Stimulated activated CD8-positive, alpha-beta memory T cell treated with anti-CD3 and anti-CD28 coated beads, Interleukin-2, amount 100 ng/mL, for 1 hour (primary cell): ENCODE data around the gene SARS1.
A peak's percentile ranks its signal among the peaks of the same experiment; 100 is the strongest.

Experiments
- DNase-seq, 2 donors: peaks; one replicate each; pipeline ENCODE4 v3.0.0-alpha.2; 2020; ENCODE audit warnings: low read depth in 2 of 2

The SARS1 gene

GRCh38 chr1:109225711-109226445 is 12.2 kb downstream of the SARS1 start:
- no peak for DNase-seq

- DNase-seq = no peak
Measured at GRCh38 chr1:109228167-109228566, 14.4 kb downstream of the SARS1 start.

GRCh38 chr1:109229531-109230127 is 15.9 kb downstream of the SARS1 start:
- no peak for DNase-seq

DNA sequence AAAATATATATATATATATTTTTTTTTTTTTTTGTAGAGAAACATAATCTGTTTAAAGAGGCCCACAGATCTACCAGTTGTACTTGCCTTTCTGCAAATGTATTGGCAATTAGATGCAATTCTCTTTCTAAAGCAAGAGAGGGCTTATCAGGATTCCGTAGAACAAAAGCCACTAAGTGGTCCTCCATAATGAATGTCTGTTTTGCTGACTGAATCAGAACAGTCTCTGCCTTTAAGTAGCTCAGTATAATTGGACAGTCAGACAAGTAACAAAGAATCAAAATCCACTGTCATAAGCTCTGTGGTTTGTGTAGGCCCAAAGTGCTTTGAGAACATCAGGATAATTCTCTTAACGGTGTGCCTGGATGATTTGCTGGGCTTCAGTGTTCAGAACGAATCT is 17.3 kb downstream of the SARS1 start:
- DNase-seq = no peak

DNA sequence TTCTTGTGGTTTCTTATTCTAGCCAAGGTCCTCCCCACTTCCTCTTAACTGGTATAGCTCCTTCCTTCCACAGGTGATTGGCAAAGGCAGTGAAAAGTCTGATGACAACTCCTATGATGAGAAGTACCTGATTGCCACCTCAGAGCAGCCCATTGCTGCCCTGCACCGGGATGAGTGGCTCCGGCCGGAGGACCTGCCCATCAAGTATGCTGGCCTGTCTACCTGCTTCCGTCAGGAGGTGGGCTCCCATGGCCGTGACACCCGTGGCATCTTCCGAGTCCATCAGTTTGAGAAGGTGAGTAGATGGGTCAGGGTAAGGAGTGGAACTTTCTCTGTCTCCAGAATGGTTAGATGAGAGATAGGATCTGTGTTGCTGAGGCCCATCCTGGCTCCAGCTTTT is 21.4 kb downstream of the SARS1 start:
- no peak for DNase-seq

DNA sequence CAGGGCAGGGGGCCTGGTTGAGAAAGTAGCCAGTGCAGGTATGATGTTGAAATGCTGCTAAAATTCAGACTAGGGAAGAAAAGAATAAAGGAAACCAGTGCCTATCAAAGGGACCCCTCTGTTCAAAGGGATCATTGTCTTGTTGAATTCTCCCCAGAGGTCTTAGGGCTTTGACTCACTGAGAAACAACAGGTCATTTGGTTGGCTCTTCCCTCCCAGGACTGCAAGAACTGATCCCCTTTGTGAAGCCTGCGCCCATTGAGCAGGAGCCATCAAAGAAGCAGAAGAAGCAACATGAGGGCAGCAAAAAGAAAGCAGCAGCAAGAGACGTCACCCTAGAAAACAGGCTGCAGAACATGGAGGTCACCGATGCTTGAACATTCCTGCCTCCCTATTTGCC is 23.8 kb downstream of the SARS1 start:
- DNase-seq = no peak

DNA sequence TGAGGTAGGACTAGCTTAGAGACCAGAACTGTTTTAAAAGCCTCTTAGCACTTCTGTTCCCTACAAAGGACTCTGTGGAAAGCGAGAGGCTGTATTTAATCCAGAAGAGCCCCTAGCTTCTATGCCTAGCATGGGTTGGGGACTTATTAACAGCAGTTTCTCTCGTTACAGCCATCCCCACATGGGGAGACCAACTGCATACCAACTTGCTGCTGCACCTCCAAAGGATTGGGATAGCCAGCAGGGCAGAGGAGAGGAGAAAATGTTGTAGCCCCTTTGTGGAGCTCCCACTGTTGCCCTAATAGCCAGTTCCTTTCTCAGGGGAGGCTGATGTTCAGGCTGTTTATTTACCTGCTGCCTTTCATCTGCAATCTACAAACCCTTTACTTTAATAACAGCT is 24.7 kb downstream of the SARS1 start:
- no peak for DNase-seq

DNA sequence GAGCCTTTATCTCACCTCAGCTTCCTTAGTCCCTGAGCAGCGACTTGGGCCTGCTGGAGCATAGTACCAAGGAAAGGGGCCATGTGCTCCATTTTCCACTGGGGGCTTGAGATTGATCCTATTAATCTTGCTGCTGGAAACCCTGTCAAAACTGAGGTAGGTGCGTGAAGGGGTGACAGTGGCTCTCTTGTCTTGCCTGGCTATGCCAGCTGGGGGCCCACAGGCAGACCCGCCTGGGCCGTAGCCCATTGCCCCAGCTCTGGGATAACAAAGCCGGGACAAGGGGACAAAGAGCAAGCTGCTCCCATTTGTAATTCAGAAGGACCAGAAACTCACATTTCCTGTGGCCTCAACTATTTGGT is 25.3 kb downstream of the SARS1 start:
- no peak for DNase-seq

DNA sequence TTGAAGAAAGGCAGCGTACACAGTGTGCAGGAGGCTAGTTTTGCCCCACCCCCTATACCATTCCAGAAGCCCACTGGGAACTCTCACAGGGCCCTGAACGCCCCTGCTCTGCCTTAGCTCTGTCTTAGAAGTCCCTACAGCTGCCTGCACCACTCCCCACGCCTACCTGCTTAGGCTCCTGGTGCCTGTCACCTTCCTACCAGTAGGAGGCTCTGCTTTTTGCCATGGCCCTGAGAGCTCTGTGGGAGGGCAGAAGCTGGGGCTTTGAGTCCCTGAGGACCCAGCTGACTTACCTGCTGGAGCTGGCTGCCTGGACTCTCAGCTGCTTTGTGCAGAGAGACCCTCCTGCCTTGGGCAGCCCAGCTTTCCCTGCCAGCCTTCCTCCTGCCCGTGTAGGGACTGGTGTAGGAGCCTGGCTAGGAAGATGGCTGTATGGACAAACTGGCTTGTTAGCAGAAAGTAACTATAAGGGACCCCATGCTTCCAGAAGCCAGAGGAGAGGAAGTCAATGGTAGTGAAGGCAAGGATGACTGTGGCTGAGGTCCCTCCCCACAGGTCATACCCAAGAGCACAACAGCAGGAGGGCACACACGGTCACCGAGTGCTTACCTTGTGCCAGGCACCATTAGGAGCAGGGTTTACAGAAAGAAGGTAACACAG is 25.8 kb downstream of the SARS1 start:
- DNase-seq = no peak

DNA sequence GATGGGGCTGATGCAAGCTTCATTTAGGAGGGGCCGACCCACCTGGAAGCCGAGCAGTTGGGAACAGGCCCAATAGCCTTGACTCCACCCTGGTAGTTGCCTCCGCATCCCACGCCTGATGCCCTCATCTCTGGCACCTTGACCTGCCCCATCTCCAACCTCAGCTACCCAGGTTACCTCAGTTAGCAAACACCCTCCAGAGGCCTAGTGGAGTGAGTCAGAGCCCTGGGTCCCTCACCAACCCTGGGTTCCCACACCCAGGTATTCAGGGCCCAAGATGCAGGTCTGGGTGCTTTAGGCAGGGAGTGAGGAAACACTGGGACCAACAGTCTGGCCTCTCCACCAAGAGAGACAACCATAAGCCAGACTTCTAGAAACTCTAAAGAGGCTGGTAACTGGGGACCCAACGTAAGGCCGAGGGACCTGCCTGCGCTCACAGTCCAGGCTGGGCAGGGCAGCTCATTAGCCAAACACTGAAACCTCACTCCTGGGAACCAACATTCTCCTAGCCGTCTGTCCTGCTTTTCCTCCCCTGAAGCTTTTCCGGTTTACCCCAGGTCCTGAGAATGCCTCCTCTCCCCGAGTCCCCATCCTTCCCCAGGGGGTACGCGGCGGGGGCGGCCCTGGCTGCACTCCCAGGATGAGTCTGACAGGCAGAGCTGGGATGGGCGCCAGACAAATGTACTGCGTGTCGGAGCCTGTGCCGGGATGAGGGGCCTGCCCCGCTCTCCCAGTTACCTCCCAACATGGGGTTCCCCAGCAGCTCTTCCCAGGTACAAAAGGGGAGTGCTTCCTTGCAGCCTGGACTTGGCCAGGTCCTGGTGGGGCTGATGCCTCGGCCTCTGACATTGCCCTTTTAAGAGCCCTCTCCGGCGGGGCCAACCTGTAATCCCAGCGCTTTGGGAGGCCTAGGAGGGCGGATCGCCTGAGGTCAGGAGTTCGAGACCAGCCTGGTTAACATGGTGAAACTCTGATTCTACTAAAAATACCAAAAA is 26.7 kb downstream of the SARS1 start:
- DNase-seq = no peak

GRCh38 chr1:109241344-109241743 is 27.6 kb downstream of the SARS1 start:
- no peak for DNase-seq

DNA sequence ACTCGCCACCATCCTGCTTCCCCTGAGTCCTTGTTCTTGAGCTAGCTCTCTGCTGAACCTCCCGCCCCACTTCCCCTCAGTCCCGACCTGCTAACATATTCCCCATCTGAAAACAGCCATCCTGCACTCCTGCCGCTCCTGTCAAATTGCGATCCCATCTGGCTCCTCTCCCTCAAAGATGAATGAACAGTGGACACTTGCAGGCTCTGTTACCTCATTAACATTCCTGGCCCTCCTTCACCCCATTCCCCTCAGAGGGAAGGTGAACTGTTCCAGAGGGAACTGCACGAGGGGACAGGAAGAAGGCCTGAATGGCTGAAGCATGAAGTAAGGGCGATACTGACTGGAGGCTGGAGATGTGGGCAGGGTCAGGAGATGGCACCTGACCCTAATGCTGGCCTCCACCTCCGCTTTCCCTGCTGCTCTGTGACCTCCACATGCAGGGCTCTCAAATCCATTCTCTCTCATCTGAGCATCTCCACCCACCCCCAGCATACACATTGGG is 28.2 kb downstream of the SARS1 start:
- no peak for DNase-seq

GRCh38 chr1:109242387-109242786 is 28.7 kb downstream of the SARS1 start:
- DNase-seq = no peak

DNA sequence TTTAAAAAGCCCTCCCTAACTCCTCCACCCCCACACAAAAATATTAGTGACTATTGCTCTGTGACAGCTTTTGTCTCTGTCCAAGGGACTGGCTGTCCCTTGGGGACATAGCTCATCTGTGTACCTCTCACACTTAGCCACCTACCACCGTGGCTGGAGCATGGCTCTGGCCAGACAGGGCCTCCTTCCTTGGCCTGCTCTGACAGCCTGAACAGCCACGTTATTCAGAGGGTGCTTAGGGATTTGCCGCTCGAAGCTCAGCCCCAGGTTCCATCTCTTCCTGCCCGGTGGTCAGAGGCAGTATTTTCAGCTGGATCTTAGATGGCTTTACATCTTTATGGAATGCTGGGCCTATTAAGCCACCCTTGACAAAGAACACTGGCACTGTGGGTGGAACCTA is 29.5 kb downstream of the SARS1 start:
- DNase-seq = no peak

- no peak for DNase-seq
Measured at GRCh38 chr1:109243860-109244552, 30.3 kb downstream of the SARS1 start.

DNA sequence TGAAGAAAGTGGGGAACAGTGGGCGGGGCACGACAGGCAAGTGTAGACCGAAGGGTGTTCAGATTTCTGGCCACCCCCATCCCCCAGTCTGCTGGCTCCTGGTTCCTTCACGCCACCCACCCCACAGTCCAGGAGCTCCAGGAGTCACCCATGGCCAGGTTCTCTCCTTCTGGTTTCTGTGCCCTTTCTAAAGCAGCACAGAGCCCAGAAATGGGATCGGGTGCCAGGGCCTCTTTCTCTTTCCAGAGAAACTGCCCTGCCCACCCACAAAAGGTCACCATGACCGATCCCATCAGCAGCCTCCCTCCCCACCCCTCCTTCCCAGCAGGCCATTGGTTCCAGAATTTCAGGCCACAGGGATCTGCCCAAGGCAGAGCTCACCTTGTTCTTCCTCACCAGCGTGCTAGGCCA is 32.4 kb downstream of the SARS1 start:
- no peak for DNase-seq

DNA sequence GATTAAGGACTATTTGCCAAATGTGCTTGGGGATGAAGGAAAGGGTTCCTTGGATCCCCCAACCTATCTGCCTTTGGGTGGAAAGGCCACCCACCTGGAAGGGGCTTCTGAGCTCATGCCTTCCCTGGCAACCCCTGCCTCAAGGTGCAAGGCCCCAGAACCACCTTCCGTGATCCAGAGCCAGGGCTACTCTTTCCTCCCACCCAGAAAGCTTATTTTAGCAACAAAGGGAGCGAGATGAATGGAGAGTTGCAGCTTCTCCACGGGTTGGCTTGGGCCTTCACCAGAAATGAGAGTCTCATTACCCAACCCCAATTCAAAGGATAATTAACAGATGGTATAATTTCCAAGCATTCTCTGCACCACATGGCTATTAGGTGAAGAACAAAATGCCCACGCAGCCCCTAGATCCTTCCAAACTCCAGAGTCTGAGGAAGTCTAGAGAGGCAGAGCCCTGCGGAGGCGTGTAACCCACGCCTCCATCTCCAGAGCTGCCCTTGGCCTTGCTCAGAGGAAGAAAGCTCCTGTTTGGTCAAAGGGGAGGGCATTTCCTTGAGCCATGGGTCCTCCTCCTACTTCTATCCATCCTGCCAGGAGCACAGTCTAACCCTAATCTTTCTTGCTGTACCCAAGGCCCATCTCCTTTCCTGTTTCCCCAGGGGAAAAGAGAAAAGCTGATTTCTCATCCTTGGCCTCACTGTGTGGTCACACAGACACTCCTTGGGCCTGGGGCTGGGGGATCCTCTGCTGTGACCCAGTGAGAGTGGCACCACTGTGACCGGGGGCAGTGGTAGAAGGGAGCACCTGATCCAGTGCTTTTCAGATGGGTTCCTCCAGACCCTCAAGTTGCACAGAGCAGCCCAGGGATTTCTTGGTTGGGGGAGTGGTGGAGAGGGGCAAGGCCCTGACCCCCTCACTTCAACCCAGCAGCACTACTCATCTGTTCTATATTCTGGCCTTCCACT is 34.0 kb downstream of the SARS1 start:
- no peak for DNase-seq

DNA sequence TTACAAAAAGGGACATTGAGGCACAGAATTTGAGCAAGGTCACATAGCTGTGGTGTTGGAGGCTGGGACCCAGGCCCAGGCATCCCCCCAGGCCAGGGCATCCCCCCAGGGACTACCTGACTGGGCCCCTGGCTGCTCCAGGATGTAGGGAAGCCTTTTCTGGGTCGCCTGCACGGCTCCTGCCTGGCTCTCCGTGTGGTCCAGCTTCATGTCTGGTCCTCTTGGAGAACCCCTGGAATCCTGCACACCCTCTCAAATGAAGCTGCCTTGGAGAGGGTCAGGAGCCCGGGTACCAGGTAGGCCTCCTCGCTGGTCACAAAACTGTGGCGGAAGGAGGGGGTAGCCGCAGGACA is 34.7 kb downstream of the SARS1 start:
- DNase-seq = no peak

DNA sequence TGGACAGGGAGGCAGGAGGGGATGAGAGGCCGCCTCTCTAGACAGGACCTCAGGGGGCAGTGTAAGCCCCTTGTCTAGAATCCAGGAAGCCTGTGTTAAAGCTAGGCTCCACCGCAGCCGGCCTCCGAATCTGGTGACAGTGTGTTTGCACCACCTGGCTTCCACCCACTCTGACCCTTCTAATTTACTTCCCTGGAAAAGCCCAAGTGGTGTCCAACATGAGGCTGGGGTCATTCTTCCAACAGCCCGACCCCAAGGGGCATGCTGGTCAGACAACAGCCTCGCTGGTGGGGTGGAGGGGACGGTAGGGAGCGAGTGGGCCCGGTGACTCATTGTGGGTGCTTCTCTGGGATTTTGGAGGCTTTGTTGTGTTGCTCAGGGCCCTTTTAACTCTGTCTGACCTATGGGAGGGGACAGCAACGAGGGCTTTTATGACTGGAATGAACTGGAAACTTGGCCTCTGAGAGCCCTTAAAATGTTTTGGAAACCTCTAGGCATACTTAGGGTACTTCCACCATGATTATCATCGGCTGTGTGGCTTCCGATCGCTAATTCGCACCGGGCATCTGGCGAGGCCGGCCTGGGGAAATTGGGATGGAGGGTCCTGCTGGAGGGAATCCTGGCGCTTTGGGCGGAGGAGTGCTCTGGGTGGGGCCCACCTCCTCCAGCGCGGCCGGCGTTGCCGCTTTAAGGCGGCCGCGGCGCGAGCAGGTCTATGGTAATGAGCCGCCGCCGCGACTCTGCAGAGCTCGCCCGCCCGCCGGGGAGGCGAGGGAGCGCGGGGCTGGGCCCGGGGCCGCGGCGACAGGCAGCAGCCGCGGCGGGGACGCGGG is 35.3 kb downstream of the SARS1 start, which contains the start of gene CELSR2:
TSS of gene CELSR2 (plus strand) at position 743 of the 833 bp plus-strand sequence. CDS start 541 bp downstream, outside the sequence.
- DNase-seq = peak in 1 of 2 donors; percentile 21
